PFSK-1 (cell line): ENCODE measurements around the gene ADAMTS17.

Experiments used
- FOXP2 ChIP-seq: optimal IDR thresholded peaks from 2 replicates; pipeline ENCODE3; 2011; ENCODE audit warnings: borderline replicate concordance, control low read depth, inconsistent platforms; ENCODE audit not compliant: insufficient read depth; ENCODE audit errors: extremely low read length, extremely low read depth
- POLR2AphosphoS5 ChIP-seq: IDR thresholded peaks from 2 replicates; pipeline ENCODE4 v1.6.1; 2012; ENCODE audit warnings: low read depth, mild to moderate bottlenecking, control low read depth, low read length, moderate library complexity
- SIN3A ChIP-seq: IDR thresholded peaks from 2 replicates; pipeline ENCODE4 v1.6.1; 2012; ENCODE audit warnings: mild to moderate bottlenecking, low read length, moderate library complexity, borderline replicate concordance; ENCODE audit not compliant: insufficient read depth
- TAF1 ChIP-seq: IDR thresholded peaks from 2 replicates; pipeline ENCODE4 v1.6.1; 2012; ENCODE audit warnings: low read length, control low read depth, borderline replicate concordance; ENCODE audit not compliant: insufficient read depth
- TF ChIP-seq, protein P1 (sequence below), 2 experiments: IDR thresholded peaks; 2 replicates each; pipeline versions ENCODE4 v1.6.1 to v1.8.0; 2011 to 2012; ENCODE audit warnings: low read depth in 2 of 2, low read length in 2 of 2, control low read depth in 1 of 2, inconsistent platforms in 1 of 2, mild to moderate bottlenecking in 1 of 2, moderate library complexity in 1 of 2; ENCODE audit not compliant: insufficient read depth in 1 of 2

The ADAMTS17 gene

DNA sequence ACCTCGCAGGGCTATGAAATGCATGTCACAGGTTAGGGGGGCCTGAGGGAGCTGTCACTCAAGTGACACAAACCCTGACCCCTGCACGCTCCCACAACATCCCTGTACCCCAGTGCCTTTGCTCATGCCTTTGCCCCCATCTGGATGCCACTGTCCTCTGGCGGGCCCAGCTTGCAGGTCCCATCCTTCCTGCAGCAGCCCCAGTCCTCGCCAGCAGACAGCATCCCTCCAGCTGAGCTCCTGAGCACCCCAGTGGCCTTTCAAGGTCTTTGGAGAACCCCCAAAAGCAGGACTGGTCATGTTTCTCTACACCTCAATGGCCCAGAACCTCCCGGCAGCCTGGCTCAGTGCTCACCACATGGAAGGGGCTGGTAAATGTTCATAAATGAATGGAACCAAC lies 170.4 kb downstream of the ADAMTS17 start:
- TF ChIP-seq FOXP2 (no peak), POLR2AphosphoS5 (no peak), SIN3A (no peak), TAF1 (no peak)
- TF ChIP-seq, protein P1, sequence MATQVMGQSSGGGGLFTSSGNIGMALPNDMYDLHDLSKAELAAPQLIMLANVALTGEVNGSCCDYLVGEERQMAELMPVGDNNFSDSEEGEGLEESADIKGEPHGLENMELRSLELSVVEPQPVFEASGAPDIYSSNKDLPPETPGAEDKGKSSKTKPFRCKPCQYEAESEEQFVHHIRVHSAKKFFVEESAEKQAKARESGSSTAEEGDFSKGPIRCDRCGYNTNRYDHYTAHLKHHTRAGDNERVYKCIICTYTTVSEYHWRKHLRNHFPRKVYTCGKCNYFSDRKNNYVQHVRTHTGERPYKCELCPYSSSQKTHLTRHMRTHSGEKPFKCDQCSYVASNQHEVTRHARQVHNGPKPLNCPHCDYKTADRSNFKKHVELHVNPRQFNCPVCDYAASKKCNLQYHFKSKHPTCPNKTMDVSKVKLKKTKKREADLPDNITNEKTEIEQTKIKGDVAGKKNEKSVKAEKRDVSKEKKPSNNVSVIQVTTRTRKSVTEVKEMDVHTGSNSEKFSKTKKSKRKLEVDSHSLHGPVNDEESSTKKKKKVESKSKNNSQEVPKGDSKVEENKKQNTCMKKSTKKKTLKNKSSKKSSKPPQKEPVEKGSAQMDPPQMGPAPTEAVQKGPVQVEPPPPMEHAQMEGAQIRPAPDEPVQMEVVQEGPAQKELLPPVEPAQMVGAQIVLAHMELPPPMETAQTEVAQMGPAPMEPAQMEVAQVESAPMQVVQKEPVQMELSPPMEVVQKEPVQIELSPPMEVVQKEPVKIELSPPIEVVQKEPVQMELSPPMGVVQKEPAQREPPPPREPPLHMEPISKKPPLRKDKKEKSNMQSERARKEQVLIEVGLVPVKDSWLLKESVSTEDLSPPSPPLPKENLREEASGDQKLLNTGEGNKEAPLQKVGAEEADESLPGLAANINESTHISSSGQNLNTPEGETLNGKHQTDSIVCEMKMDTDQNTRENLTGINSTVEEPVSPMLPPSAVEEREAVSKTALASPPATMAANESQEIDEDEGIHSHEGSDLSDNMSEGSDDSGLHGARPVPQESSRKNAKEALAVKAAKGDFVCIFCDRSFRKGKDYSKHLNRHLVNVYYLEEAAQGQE (IDR thresholded peaks at IDR 0.05; ENCODE audit: insufficient read depth in 1 of 2, low read depth in 2 of 2, low read length in 2 of 2), result no peak

- TF ChIP-seq, protein P1 (IDR thresholded peaks at IDR 0.05; ENCODE audit: insufficient read depth in 1 of 2, low read depth in 2 of 2, low read length in 2 of 2), result no peak
- no peak for TF ChIP-seq SIN3A
- no peak for TF ChIP-seq FOXP2
- no peak for TF ChIP-seq TAF1
- no peak for TF ChIP-seq POLR2AphosphoS5
Measured at GRCh38 chr15:100170291-100171210, 171.2 kb downstream of the ADAMTS17 start.

DNA sequence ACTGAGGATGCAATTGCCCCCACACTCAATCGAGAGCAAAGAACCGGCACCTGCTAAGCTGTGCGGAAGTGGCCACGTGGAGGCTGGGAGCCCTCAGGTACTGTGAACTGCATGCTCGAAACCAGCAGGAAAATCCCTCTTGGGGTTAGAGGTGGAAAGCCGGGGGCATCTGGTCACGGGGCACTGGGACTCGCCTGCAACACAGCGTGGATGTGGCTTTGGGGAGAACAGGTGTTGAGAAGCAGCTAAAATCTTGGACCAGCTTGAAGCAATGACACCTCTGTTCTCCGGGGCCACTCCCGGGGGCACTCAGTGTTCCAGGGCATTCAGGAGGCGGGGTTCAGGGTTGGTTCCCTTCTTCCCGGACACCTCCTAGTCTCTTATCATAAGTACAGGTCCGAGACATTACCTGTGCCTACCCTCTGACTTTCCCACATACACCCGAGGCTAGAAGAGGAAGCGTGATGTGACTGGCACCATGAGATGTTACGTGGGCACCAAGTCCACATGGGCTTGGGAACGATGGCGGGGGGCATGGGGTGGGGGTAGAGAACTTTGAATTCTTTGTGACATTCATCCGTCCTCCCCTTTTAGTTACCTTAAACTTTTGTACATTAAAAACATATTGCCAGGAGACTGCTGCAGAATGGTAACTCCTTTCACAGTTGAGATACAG lies 172.0 kb downstream of the ADAMTS17 start:
- TF ChIP-seq FOXP2, result no peak
- TF ChIP-seq, protein P1 (IDR thresholded peaks at IDR 0.05; ENCODE audit: insufficient read depth in 1 of 2, low read depth in 2 of 2, low read length in 2 of 2), result no peak
- no peak for TF ChIP-seq POLR2AphosphoS5
- TF ChIP-seq TAF1, result no peak
- TF ChIP-seq SIN3A, result no peak

DNA sequence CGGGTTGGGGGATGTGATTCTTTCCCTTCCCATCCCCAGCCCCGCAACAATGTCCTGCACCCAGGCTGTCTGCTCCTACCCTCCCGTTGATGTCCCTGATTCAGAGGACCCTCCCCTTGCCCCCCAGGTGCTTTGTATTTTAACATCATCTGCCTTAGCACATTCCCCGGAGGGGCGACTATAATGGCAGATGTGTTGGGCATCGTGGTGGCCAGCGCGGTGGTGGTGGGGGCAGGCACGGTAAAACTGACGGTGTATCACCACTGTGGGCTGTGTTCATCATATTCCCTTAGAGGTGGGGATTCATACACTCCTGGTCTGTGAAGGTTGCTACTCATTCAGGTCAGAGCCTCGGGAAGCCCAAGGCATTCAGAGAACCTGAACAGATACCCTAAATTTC lies 173.0 kb downstream of the ADAMTS17 start:
- TF ChIP-seq SIN3A, result no peak

DNA sequence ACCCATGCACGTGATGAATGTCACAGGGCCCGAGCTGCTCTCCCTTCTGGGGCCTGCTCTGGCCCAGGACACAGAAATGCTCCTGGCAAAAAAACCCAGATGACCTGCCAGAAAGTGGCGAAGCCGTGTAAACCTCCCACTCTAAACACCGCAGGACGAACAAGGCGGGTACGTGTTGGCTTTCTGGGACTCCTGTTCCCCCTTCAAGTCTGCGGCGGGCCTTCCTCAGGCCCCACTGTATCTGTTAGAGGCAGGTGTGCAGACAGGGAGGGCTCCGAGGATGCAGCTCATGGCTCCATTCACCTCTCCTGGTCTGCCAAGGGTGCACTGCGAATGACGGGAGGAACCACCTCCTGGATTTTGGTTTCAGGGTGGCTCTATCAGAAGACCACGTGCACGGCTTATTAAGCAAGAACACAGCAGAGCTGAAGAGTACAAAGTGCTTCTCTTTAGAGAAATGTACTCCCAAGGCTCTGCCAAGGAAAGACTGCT lies 173.8 kb downstream of the ADAMTS17 start:
- TF ChIP-seq TAF1 (no peak), POLR2AphosphoS5 (no peak)
- TF ChIP-seq, protein P1 (IDR thresholded peaks at IDR 0.05; ENCODE audit: insufficient read depth in 1 of 2, low read depth in 2 of 2, low read length in 2 of 2), result no peak
